Thyroid gland (tissue), 4 donors: ENCODE results near the gene HIPK4. TPM values are rescaled to one million over a fixed set of nuclear protein-coding genes. Genes with fewer than 3 reads are reported as not detected.
A peak's percentile ranks its signal among the peaks of the same experiment; 100 is the strongest.

Source experiments
- DNase-seq, 2 donors: peaks; one replicate each; pipeline ENCODE4 v3.0.0-alpha.2; 2019
- H3K27ac ChIP-seq, 3 donors: fragments of 200-600 bp; sonication (generic); 1 replicate in 2 of 3; 2 replicates in 1 of 3; pipeline ENCODE4 v1.5.1; 2016 to 2019; ENCODE audit warnings: mild to moderate bottlenecking in 1 of 3, moderate library complexity in 1 of 3
- H3K27me3 ChIP-seq: fragments of 200-600 bp; sonication (generic); one replicate; pipeline ENCODE4 v1.5.1; 2019
- H3K36me3 ChIP-seq, 2 donors: fragments of 200-600 bp; sonication (generic); one replicate each; pipeline ENCODE4 v1.5.1; 2016 to 2019
- H3K4me1 ChIP-seq, 2 donors: fragments of 200-600 bp; sonication (generic); one replicate each; pipeline ENCODE4 v1.5.1; 2017 to 2019
- H3K4me3 ChIP-seq, 3 donors: fragments of 200-600 bp; sonication (generic); replicated peaks in 1 of 3; 1 replicate in 2 of 3; 2 replicates in 1 of 3; pipeline ENCODE4 v1.5.1; 2016; ENCODE audit warnings: mild to moderate bottlenecking in 1 of 3
- H3K9me3 ChIP-seq: fragments of 200-600 bp; sonication (generic); one replicate; pipeline ENCODE4 v1.5.1; 2017
- CTCF ChIP-seq, 6 experiments: fragments of 200-600 bp in 3 of 6; fragments of 450-650 bp in 3 of 6; sonication (generic) in 3 of 6; IDR thresholded peaks; one replicate each; pipeline ENCODE4 v1.5.1; 2016 to 2019; ENCODE audit warnings: antibody characterized with exemption in 6 of 6, mild to moderate bottlenecking in 2 of 6, inconsistent platforms in 1 of 6, moderate library complexity in 1 of 6
- POLR2A ChIP-seq, 2 donors: fragments of 450-650 bp; IDR thresholded peaks; one replicate each; pipeline ENCODE4 v1.6.1; 2017; ENCODE audit warnings: antibody characterized with exemption in 2 of 2, mild to moderate bottlenecking in 2 of 2, moderate library complexity in 1 of 2
- WGBS, 2 donors: methylation state at CpG; one replicate each; pipeline ENCODE4 v1.1.5; 2017; 5-methylcytosine and 5-hydroxymethylcytosine counted together
- intact Hi-C: fragments of 100-400 bp; cut with DNase I; formaldehyde crosslinking; loops from one replicate; pipeline ENCODE4 v1.15.1; 2023
- total RNA-seq, 4 donors: library from RNA; depleted of rRNA; stranded (reverse); fragments of >200 nt; gene quantifications; one replicate each; pipeline ENCODE4 v1.2.3, GENCODE V29; 2016

Gene HIPK4
- total RNA-seq, 4 donors from 2014 or later = 0.22 to 0.27 TPM; not detected in 2

- peak overlapping the region; percentile 32 to 70 (median 38) for H3K27ac ChIP-seq
- H3K4me3 ChIP-seq = peak overlapping the region; percentile 4 to 80 (median 47)
- intact Hi-C loops = loop anchor here (10.0 kb wide), 1 partner anchor 96 kb away; the partner anchor contains the start of gene SERTAD3
- H3K36me3 ChIP-seq = no peaks in the 10 kb centered on the region
- no peaks in the 10 kb centered on the region for H3K27me3 ChIP-seq
- DNase-seq = no peak
- WGBS, 2 donors = 23 to 24% methylated on average over 17 of the region's 17 CpGs
- TF ChIP-seq CTCF (IDR thresholded peaks at IDR 0.05) = no peak
- no peak for TF ChIP-seq POLR2A (IDR thresholded peaks at IDR 0.05)
- no peaks in the 10 kb centered on the region for H3K9me3 ChIP-seq
- H3K4me1 ChIP-seq = peaks cover 9 to 17% of the 10 kb centered on the region in 2 donors
These were observed 40.9 kb downstream of the HIPK4 start for GRCh38 chr19:40348961-40349507.

- WGBS, 2 donors = 0% methylated on average over 17 to 34 of the region's 77 CpGs
- peak; percentile 100 for DNase-seq
- peak within 1 kb of the TSS; percentile 48 to 80 (median 63) for H3K4me3 ChIP-seq
- H3K27me3 ChIP-seq = no peaks in the 10 kb centered on the region
- intact Hi-C loops = loop anchor here (10.0 kb wide), 1 partner anchor 96 kb away; the partner anchor contains the start of gene SERTAD3
- peak within 1 kb of the TSS; percentile 32 to 70 (median 38) for H3K27ac ChIP-seq
- peaks cover 9 to 17% of the 10 kb centered on the region in 2 donors for H3K4me1 ChIP-seq
- peak in 1 of 6 experiments; percentile 42 for TF ChIP-seq CTCF (IDR thresholded peaks at IDR 0.05)
- TF ChIP-seq POLR2A (IDR thresholded peaks at IDR 0.05) = peak in 1 of 2 donors; percentile 83
- H3K36me3 ChIP-seq = no peaks in the 10 kb centered on the region
- H3K9me3 ChIP-seq = no peaks in the 10 kb centered on the region
These were observed 41.7 kb downstream of the HIPK4 start, which contains the start of the genes C19orf47 and PLD3 for GRCh38 chr19:40348125-40348913. TSS of gene C19orf47 (minus strand) at chr19:40348397. CDS start at chr19:40341857, 6,540 bp downstream. TSS of gene PLD3 (plus strand) at chr19:40348695. CDS start at chr19:40366484, 17,789 bp downstream.

GRCh38 chr19:40344422-40344821 is 45.6 kb downstream of the HIPK4 start:
- no peak overlapping the region for H3K27ac ChIP-seq
- no peaks in the 10 kb centered on the region for H3K36me3 ChIP-seq
- DNase-seq = no peak
- no peak for TF ChIP-seq POLR2A (IDR thresholded peaks at IDR 0.05)
- TF ChIP-seq CTCF (IDR thresholded peaks at IDR 0.05) = no peak
- H3K9me3 ChIP-seq = no peaks in the 10 kb centered on the region
- intact Hi-C loops = loop anchor here (10.0 kb wide), 1 partner anchor 100 kb away; the partner anchor contains the start of gene SERTAD3
- WGBS, 2 donors = 84 to 86% methylated on average over 7 of the region's 7 CpGs
- no peaks in the 10 kb centered on the region for H3K27me3 ChIP-seq
- peaks cover 9 to 13% of the 10 kb centered on the region in 2 donors for H3K4me1 ChIP-seq
- no peak overlapping the region for H3K4me3 ChIP-seq

- intact Hi-C loops = loop anchor here (10.0 kb wide), 1 partner anchor 102 kb away; the partner anchor contains the start of gene SERTAD3
- H3K27ac ChIP-seq = no peak overlapping the region
- no peaks in the 10 kb centered on the region for H3K36me3 ChIP-seq
These were observed 47.2 kb downstream of the HIPK4 start for GRCh38 chr19:40342644-40343311.

More at GRCh38 chr19:40342644-40343311, 47.2 kb downstream of the HIPK4 start:
- Histone ChIP-seq H3K9me3 (no peaks in the 10 kb centered on the region), H3K4me1 (peaks cover 8 to 9% of the 10 kb centered on the region in 2 donors), H3K27me3 (no peaks in the 10 kb centered on the region), H3K4me3 (no peak overlapping the region)
- 85% methylated on average over 11 of the region's 11 CpGs for WGBS, 2 donors
- DNase-seq = no peak
- TF ChIP-seq CTCF (IDR thresholded peaks at IDR 0.05) (no peak), POLR2A (IDR thresholded peaks at IDR 0.05) (no peak)
